ENCODE data around the gene ATP11B.

GRCh38 chr3:182746959-182747358 lies 46.3 kb upstream of the ATP11B start:
- TF ChIP-seq CTCF (IDR thresholded peaks at IDR 0.05) (no peak), POLR2A (IDR thresholded peaks at IDR 0.05) (no peak)
